GM19397 (cell line): ENCODE data around the gene PIEZO2.

Source experiments
- ATAC-seq: cut with Tn5 transposase; IDR thresholded peaks from one replicate; pipeline ENCODE4 v1.9.1; 2021; ENCODE audit warnings: mild to moderate bottlenecking, moderate library complexity; ENCODE audit not compliant: unreplicated experiment

Gene PIEZO2

DNA sequence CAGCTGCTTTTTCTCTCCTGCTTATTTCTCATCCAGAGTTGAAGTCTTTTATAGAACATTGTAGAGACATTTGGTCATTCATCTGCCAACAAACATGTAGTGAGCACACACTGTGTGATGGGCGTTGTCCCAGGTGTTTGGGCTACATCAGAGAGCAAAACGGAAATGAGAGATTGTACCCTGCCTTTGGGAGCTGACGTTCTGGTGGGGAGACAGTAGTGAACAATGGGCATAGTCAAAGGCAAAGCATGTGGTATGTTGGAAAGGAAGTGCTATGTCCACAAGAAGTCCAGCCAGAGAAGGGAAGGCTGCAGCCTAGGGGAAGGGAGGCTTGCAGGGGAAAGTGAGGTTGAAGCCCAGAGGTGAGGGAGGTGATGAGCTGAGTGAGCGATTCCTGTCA is 78.1 kb downstream of the PIEZO2 start:
- ATAC-seq = no peak

DNA sequence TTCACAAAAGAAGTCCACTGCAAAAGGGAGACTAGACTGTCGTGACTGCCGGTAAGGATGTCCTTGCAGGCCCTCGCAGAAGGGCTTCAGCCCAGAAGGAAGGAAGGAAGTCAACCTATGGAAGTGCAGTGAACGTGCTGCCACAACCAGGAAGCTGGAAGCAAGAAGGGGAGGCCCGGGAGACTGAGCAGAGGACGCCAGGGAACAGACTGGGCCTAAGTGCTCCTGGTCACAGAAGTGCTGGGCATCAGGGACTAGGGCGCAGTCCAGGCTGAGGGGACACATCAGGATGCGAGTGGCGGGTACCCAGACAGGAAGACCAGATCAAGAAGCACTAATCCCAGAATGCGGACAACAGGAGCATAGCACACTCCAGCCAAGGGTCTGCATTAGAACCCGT is 78.8 kb downstream of the PIEZO2 start:
- no peak for ATAC-seq

DNA sequence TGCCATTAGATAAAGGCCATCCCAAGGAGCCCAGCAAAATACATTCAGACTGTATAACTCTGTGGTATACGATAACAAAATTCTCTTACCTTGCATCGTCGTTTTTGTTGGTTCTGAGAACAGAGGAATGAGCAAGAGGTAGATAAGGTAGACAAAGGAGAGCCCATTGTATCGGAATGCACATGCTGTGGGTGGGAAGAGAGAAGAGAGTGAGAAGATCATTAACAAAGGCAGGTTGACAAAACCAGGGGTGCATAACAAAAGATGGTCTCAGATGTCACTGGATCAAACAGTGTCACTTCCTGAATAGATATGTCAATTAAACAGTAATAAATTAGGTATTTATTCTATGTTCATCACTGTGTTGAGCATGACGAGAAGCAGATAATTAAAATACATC is 83.3 kb downstream of the PIEZO2 start:
- ATAC-seq = no peak

DNA sequence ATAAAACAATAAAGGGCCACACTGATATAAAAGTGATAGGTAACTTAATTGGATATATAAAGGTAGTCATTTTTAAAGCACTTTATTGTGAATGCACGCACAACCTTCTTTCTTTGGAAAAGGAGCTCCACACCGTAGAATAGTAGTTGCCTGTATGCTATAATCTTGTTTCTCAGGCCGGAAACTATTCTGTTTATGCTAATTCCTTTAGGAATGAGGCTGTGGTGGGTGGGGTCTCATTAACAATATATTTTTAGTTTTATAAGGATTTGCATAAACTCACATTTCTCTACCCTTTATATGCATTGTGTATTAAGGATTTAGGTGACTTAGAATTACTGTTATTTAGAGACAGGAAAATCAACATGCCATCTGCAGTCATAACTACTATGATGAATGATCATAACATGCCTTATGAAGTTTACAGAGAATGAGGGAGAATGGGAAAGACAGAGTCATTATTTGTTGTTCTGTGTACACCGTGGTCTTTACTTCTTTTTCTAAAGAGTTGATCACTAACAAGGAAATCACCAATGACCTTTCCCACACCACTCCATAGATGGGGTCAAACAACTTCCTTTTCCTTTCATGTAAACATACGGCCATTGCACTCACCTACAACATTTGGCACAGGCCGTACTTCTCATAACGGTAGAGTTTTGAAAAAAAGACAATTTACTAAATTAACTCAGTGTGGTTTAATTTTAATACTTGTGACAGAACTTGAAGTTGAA is 84.5 kb downstream of the PIEZO2 start:
- no peak for ATAC-seq

DNA sequence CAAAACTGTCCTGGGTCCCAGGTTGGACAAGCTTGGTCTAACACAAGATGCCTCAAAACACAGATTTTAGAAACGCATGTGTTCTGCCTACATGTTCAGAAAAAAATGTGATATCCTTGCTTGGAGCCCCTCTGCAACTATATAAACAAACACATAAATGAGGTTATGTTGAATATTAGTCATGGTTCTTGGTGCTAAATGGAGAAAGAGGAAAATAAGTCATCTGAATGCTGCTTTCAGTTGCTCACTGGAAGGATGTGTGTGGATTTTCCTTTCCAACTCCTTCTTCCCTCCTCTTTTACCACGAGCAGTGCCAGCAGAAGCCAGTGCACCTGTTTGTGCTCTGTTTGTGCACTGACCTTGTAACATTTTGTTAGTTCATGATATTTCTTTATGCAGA is 85.3 kb downstream of the PIEZO2 start:
- ATAC-seq = no peak

DNA sequence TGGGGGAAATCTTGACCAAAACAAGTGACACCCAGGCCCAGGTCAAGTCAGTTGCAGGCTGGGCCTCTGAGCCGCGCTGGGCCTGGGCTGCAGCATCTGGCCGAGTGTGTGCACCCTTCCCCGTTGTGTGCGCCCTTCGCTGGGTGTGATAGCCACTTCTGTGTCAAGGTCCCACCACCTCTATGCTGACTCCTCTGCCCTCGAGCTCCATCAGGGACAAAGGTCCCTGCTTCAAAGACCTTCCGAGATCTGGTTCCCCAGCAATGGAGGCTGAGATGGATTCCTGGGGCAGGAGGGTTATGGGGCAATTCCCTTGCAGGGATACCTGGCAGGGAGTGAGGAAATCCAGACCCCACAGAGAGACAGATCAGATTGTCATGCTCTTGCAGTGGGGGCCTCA is 93.6 kb downstream of the PIEZO2 start:
- ATAC-seq = no peak

DNA sequence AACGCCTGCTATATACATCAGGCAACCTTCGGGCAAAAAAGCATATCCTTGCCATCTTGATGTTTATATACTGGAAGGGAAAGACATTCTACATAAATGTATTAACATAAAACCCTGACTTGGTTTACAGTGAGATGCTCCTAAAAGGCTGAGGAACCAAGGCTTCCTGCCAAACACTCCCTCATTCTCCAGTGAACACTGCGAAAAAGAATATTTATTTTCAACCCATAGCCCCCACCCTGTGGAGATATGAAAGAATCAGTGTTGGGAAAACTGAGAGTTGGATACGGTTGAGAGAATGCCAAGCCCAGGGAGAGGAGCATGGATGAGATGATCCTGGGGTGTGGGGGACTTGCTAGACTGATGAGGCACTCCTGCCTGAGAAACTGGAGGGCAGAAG is 94.9 kb downstream of the PIEZO2 start:
- ATAC-seq = no peak

DNA sequence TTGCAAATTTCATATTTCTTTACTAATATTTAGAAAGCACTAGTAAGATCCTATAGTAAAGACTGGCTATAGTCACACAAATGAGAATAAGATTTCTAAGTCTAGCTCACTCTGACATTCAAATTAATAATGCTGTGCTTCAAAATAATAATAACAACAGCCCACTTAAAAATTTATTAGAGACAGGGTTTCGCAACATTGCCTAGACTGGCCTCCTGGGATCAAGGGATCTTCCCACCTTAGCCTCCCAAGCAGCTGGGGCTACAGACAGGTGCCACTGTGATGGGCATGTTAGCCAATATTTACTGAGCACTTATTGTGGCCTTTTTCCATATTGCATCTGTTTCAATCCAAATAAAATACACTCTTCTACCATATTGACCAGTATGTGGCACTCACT is 96.1 kb downstream of the PIEZO2 start:
- no peak for ATAC-seq

DNA sequence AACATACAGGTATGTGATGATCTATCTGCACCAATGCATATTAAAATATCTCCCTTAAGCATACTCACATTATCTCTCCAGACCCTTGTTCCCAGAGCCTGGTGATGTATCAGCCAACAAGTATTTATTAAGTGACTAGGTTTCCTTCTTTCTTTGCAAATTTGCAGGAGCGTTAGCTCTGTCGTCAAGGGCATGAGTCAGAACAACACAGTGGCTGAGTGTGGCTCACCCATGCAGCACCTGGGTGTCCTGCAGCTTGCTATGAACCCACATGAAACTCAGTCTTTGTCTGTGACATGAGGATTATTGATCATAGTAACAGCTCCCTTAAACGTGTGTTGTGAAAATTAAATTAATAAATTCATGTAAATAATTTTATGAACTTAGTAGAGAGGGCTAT is 96.6 kb downstream of the PIEZO2 start:
- no peak for ATAC-seq

DNA sequence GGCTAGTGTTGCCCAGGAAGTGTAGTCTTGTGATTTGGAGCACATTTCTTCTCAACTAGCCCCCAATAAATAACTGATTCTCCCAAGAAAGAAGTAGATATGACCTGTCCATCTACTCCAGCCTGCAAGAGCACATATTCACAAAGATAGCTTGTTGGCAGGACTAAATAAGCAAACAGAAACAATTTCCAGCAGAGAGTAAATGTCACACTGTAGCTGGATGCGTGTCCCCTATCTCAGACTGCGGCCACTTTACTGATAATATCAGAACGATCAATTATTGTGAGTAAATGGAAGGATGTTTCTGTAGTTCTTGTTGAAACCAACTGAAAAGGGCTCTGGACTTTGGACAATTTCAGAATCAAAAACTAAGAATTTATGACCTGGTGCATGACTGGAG is 97.9 kb downstream of the PIEZO2 start:
- no peak for ATAC-seq

DNA sequence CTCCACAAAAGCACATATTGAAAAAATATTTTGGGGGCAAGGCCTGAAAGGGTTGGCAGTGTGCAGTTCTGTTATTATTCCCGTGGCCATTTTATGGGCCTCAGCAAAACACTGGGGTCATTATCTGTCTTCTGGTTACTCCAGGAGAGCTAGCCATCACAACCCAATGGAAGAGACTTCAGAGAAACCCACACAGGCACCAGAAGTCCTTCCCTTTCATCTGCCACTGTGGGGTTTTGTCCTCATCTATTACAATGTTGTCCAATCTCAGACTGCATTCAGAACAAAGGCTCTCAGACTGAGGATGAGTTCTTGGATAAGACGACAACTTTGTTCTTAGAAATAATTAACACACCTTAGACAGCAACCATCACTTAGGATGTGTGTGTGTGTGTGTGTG is 98.4 kb downstream of the PIEZO2 start:
- no peak for ATAC-seq

DNA sequence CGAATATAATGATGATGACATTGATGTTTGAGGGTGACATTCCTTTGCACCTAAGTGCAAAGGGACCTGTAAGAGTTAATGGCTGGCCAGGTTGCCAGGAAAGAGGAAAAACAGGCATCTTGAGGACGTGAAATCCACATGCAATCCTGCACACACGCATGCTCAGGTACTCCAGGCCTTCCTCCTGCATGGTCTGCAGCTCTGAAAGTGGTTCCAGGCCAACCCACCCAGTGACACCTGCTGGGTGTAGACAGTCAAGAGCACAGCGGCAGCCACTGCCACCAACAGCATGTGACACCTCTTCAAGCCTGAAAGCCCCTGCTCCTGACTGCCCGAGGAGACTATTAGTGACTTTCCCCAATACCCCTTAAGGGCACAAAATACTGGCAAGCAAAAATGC is 101.6 kb downstream of the PIEZO2 start:
- ATAC-seq = no peak

DNA sequence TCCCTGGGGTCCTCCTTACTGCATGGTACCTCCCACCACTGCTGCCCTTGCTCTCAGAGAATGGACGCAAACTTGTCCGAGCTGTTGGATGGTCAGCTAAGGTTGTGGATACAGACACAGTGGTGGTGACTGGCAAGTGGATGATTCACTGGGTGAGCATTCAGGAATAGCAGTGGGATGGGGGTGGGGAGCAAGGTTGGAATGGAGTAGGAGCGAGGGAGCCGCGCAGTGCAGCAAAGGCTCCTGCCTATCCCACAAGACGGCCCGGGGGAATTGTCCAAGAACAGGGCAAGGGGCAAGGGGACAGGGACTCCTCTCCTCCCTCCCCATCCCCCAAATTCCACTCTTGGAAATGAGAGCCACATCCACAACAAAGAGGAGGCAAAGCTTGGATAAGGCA is 102.2 kb downstream of the PIEZO2 start:
- no peak for ATAC-seq

DNA sequence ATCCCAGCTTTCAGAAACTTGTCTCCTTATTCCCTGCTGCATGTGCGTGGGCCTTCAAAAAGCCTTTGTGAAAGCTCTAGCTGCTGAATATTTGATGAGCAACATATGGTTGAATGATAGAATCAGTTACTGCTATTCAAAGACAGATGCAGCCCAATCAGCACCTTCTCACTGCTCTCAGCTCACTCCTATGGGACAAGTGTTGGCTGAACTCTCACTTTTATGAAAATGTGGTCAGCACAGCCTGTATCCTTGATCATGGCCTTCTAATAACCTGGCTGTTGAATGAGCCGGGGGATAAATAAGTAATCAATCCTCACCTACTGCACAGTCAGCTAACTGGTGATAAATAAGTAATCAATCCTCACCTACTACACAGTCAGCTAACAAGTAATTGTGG is 103.2 kb downstream of the PIEZO2 start:
- ATAC-seq = no peak

DNA sequence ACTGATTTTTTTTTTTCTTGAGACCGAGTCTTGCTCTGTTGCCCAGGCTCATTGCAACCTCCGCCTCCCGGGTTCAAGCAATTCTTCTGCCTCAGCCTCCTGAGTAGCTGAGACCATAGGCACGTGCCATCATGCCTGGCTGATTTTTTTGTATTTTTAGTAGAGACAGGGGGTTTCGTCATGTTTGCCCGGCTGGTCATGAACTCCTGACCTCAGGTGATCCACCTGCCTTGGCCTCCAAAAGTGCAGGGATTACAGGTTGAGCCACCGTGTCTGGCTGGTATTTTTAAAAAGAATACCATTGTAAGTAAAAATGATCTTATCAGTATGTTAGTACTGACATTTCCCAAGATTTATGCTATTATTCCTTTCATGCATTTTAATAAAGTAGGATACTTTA is 105.7 kb downstream of the PIEZO2 start:
- ATAC-seq = no peak

DNA sequence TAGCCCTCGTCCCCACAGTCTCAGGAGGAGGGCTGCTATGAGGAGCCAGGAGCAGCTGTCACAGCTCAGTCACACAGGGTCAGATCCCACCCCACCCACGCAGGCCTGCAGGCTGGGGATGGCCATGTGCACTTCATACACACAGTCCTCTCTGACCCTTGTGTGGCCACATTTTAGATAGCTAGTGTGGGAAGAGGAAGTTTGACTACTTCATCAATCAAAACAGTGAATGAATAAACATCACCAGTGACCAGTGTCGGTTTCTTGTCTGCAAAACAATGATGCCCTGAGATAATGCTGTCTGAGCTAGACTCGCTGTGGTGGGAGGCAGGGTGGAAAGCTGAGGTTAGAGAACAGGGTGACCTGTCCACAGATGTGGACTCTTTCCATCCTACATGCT is 107.1 kb downstream of the PIEZO2 start:
- ATAC-seq = no peak

DNA sequence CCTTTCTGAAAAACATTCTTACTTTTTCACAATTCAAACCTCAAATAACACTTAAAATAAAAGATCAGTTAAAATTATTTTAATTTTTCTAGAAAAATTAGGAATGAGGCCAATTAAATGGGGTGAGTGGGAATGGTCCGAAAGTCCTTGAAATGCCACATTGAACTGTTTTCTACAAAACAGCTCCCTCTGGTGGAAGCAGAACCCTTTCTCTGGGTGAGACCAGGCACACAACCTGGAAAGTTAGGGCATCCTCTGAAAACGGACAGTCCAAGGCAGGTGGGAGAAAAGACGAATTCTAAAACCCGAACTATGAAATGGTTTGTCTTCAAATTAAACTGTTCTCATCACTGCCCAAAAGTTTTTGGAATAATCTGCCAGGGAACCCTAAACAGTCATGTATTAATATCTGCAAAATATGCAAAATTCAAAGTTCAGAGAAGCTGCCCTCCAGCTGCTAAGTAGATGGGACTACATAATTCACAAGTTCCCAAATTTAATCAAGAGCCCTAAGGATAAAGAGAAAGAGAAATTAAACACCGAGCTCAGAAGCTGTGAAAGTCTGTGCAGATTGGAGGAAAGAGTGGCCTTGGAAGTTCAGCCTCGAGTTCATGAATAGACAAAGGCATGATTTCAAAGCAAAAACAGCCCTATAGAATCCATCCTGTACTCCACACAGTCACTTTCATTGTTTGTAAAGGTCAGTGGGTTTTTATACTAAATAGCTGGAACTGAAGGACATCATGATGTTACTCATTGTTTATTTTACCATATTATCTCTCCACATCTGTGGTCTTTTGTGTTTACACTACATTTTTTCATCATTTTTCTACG is 108.3 kb downstream of the PIEZO2 start:
- ATAC-seq = no peak

DNA sequence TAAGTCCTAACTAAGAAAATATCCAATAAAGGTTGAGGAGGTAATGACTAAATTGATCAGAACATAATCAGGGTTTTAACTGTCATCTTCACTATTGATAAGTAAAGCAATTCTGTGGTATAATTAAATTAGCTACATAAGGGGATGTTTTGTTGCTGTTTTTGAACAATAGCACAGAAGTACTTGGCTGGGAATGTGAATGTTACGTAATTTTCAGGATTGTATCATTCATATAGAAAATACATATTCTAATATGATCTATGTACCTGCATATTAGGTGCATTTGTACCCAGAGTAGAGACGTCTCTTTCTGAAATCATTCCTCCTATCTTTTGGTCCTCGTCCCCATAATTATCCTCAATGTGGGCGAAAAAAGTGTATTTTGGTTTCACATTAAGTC is 109.0 kb downstream of the PIEZO2 start:
- ATAC-seq = no peak

DNA sequence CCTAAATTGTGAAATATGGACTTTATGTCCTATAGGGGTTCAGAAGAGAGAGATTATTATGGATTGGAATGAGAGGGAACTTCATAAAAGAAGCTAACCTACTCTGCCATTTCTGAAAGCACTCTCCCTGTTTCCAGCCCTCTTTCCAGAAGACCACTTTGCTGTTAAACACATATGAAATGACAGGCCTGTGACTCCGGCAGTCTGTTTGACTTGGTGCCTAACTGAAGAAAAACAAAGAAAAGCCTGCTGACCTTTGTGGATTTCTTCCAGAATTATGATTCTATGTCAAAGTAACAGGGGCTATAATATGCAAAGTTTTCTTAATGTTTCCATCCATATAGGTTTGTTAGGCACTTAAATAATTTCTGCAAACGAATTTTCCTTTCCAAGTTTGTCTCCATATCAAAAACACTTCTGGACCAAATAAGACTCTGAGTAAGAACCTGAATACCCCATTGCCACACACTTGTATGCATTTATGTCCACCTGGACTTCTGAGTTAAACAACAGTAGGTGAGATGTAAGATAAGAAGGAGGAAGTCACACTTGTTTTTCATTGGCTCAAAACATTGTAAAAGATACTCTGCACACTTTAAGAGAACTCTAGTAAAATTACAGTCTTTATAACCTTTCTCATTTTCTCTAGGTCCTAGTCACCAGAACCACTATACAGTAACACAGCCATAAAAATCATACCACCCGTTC is 111.7 kb downstream of the PIEZO2 start:
- ATAC-seq = no peak

DNA sequence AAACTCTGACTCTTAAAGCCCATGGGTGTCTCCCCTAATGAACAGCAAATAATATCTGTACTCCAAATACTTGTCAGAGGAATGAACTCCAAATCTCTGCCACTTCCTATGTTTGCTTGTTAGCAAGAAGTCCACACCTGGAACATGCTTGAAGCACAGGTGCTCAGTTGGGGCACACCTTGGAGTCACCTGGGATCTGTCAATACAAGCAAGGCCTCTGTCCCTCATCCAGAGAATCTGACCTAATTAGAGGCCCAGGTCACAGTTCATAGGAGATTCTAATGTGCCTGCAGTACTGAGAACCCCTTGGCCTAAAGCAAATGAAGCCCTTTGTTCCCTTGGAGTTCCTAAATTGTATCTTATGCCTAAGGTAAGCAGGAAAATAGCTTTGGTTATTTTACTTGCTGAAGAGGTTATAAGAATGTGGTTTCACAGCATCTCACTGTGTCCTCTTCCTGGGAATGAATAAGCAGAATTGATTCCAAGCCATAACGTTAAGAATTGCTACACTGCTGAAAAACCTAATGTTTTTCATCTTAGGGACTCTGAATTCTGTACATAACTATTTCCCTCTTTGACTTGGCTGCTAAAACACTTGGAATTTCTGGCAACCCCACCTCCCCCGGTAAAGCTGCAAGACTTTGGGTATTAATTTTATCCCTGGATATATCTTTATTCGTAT is 113.4 kb downstream of the PIEZO2 start:
- ATAC-seq = no peak

DNA sequence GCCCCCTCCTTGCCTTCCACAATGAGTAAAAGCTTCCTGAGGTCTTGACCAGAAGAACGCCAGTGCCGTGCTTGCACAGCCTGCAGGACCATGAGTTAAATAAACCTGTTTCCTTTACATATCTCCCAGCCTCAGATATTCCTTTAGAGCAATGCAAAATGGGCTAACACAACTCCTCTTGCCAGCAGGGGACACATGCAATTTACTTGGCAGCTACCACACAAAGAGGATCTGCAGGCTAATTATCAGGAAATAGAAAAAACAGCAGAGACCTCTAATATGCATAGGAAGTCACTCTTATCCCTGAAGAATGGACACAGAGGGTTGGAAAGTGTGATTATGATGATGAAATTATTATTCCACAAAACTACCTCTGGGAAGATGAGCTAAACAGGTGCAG is 114.0 kb downstream of the PIEZO2 start:
- no peak for ATAC-seq
